Limb (tissue), 2 donors: ENCODE measurements around the gene NINJ1.
A peak's percentile ranks its signal among the peaks of the same experiment; 100 is the strongest.

Experiments
- DNase-seq, 2 donors: peaks; one replicate each; pipeline ENCODE4 v3.0.0-alpha.2; 2016; ENCODE audit errors: extremely low spot score in 2 of 2

NINJ1 gene

DNA sequence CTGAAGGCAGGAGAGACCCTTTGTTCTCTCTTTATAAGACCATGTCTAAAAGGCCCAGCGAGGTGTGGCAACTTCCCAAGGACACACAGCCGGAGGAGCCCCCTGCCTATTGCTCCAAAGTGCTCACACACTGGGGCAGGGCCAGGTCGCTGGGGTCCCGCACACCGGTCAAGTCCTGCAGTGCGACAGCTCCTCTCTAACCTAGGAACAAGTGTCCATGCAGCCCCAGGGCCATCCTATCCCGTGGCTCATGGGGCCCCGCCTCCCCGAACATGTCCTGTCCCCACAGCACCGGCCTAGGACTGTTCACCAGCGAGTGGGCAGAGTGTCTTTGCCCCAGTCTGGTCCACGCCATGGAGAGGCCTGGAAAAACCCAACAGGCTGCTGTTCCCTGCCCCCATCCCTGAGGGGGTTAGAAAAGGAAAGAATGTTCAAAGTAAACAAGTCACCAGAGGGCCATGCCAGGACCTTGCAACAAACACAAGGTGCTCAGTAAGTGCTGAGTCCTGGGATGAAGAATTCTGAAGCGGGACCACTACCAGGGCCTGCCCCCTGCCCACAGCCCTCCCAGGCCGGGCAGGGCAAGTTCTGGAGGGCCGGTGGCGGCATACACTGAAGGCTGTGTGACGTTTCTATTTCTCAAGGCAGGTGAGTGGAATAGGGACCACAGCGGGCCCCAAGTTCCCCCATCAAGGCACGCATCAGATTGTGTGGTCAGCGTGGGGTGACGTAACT is 938 bp downstream of the NINJ1 start:
- DNase-seq: peak in 1 of 2 donors; percentile 45

DNA sequence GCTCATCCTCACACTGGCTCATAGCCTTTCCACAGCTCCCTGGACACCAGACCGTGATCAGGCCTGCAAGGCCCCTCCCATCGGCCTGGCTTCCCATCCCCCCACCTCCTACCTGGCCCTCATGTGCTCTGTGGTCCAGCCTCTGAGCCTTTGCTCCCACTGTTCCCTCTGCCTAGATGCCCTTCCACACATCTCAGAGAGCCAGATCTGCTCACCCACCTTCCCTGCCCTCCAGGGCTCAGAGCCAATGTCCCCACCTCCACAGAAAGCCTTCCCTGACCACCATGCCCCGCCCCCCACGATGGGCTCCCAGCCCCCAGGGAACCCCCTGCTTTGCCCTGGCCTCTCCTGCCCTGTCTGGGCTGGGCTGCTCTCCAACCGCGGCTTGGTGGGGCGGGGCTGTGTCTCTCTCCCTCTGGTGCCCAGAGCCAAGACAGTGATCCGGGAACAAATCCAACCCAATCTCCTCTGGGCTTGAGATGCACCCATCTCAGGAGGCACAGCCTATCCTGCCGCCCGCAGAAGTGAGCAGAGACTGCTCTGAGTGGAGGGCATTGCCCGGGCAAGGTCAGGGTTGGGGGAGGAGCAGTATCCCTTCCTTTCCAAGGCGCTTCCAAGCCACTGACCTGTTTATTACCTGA is 1.6 kb downstream of the NINJ1 start:
- DNase-seq: peak in 1 of 2 donors; percentile 51

DNA sequence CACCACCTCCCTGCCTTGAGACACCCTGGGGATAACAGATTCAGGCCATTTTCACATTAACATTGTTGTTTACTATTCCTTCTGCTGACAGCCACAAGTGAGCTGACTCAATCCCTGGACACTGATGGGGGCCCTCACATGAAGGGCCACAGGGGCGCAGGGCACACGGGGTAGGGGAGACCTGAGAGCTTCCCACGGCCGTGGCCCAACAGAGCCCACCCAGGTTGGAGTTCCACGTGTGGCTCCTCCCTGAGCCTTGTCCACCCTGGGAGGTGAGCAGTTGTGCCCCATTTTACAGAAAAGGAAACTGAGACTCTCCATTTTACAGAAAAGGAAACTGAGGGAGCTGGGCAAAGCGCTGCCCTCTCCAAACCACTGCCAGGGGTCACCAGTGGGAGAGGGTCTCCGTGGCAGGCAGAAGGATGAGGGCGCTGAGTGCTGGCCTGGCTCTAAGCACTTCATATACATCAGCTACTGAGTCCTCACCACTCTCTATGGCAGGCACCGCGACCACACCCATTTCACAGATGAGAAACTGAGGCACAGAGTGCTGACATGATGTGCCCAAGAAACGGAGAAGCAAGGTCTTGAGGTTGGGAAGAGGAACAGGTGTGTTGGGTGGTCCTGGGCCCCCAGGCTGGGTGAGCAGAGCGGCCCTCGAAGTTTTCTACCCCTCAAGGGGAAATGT is 2.3 kb downstream of the NINJ1 start:
- peak in 1 of 2 donors; percentile 23 for DNase-seq

DNA sequence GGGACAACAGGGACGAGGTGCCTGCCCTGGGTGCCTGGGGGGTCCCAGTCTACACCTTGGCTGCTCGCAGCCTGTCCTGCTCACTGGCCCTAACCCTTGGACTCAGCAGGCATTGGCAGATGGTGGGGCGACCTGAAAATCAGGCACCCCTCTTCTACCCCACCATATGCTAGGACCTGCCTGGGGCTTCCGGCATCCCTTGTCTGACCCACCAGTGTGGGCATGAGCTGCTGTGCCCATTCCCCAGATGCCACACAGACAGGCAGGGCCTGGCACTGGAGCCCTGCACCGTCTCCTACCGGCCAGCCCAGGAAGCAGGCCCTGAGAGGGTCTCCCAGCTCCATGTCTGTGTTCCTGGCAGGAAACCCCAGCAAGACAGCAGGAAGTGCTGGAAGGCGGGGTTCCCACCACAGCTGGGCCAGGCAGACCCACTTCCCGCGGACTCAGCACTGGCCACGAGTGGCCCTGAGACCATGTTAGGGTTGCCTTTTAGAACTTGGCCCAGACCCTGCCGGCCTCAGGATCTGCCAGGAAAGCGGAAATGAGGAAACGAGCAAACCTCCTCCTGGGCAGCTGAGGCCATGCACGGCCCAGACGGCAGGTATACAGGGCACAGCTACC is 3.1 kb downstream of the NINJ1 start:
- DNase-seq: peak in 1 of 2 donors; percentile 34

DNA sequence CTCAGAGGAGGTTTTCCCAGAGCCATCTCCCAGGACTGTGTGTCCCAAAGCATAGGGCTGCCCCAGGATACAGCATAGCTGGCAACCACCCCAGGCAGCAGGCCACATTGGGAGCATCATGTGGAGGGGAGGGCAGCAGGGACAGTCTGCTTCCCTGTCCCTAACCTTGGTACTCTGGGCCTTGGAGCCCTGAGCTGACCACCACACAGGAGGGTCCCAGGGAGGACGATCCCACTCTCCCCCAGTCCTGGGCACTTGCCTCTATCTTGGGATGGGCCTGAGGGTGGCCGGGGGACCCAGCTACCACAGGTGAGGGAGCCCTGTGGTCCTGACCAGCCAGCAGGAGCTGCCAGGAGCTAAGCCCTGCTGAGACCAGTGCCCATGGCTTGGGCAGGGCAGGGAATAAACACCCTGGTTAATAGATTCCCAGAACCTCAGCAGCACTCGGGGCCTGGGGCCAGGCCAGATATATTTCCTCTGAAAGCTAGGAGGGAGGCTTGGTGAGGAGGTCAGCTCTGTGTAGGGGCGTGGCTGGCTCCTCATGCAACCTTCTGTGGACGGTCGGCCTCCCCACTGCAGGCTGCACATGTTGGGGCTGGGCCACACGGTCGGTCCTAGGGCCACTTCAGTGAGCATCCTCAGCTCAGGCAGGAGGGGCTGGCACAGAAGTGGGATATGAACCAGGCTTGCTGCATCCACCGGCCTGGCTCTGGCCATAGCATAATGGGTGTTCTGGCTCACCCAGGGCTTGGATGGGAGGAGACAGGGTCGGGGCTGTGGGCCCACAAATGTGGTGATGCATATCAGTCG is 4.2 kb downstream of the NINJ1 start:
- no peak for DNase-seq

DNA sequence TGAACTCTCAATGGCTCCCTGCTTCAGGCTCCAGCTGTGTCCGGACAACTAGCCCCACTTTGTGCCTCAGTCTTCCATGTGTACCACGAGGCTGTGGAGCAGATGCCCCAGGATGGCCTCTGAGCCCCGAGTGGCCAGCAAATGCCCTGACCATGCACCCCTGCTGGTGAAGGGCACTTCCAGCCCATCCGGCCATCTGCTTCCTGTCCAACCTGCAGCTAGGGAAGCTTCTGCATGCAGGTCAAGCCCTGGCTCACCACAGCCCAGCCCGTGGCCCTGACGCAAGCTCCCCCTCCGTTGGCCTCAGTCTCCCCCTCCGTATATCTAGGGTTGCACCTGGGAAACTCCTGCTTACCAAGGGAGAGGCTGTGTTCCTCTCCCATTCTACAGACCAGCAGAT is 4.8 kb downstream of the NINJ1 start:
- DNase-seq: no peak

DNA sequence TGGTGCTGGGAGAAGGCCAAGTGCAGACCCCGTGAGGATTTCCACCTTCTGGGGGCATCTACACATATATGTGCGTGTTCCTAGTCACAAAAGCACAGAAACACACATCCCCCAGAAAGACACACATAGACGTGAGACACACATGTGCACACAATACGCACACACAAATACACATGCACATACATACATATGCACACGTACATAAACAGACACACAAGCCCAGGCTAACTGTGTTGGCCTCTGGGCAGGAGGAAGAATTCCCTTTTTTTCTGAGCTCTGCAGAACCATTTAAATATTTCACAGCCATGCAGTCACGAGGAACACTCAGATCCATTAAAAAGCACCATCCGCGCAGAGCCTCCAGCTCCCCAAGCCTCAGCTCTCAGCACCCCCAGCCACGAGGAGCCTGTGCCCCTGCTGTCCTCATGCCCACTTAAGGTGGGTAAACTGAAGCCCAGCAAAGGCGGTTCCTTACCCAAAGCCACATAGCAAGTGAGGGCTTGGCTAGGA is 5.3 kb downstream of the NINJ1 start:
- no peak for DNase-seq

DNA sequence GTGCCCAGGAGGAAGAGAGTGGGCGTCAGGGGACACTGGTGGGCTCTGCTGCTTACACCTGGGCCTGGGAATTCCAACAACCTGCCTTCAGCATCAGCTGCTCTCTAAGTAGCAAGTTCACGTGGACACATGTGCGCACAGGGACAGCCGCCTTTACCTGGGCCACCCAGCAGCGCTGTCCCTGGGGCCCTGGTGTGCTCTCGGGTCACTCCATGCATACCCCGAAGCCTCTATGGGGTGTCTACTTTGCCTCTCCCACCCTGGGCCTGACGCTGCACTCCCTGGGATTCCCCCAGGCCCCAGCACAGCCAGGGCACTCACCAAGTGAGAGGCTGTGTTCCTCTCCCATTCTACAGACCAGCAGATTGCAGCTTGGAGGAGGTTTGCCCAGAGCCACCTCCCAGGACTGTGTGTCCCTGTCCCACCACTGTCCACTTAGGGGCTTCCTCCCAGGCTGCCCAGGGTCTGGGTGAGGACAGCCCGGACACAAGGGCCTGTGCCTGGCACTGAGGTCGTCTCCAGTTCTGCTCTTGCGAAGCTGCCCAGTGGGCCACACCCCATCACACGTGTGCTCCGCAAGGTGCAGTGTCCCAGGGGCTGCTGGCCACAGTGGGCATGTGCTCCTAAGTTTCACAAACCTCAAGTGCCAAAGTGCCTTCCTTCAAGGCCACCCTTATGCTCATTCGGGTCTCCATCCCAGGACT is 5.9 kb downstream of the NINJ1 start:
- no peak for DNase-seq

DNA sequence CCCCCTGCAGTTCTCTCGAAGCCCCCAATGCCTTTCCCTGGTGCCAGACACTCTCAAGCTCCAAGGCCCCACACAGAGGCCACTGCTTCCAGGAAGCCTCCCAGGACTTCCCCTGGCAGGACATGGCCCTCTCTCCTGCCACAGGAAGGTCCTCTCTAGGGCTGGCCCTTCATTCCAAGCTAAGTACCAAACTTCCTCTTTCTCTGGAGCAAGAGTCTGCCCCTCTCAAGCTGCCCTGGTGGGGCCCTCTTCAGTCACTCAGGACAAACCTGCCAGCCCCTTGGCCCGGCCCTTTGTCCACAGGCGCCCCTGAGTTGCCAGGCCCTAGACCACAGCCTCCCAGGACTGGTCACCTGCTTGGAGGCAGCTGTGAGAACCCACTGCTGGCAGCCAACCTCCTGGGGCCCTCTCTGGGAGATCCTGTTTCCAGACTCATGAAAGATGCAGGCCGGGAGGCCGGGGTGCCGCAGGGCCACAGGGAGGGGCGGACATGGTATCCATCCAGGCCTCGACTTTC is 6.6 kb downstream of the NINJ1 start:
- peak in 1 of 2 donors; percentile 53 for DNase-seq

DNA sequence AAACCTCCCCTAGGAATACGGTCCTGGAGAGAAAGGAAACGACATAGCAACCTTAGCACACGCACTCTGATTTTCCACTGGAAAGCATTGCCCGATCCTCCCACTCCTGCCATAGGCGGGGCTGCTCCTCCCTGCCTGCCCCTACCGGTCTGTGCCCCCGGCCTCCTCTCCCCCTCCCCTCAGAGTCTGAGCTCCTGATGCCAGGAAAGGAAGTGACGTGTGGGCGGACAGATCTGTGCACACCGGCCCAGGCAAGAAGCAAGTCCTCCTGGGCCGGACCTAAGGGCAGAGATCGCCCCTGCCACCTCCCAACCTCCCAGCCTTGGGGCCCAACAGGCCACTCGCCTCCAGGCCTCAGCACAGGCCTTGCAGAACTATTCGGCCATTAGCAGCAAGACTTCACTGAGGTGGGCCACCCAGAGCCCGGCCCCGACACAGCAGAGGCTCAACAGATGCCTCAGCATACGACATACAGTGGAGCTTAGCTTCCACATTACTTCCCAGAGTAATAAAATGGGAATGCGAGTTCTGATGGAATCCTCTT is 7.2 kb downstream of the NINJ1 start:
- DNase-seq: peak; percentile 66 to 76

DNA sequence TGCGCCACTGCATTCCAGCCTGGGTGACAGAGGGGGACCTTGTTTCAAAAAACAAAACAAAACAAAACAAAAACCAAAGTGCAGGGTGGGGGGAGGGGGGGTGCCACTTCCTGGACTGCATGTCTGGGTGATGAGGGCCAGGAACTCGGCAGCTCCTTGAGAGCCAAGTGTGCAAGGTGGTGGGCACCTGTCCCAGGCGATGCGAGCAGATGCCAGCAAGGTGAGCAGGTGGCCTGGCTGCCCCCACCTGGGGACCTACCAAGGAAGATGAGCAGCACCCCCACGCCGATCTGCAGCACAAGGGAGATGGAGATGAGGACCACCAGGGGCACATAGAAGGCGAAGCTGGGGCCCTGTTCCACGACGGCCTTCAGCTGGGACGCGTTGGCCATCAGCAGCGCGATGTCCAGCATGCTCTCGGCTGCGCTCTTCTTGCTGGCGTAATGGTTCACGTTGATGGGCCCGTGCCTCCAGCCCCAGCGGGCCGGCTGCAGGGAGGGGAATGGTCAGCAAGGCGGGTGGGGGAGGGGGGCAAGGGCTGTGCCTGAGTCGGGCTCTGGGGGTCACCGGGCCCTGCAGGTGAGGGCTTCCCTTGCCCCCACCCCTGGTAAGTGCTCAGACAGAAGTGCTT is 7.8 kb downstream of the NINJ1 start:
- DNase-seq: peak in 1 of 2 donors; percentile 38

DNA sequence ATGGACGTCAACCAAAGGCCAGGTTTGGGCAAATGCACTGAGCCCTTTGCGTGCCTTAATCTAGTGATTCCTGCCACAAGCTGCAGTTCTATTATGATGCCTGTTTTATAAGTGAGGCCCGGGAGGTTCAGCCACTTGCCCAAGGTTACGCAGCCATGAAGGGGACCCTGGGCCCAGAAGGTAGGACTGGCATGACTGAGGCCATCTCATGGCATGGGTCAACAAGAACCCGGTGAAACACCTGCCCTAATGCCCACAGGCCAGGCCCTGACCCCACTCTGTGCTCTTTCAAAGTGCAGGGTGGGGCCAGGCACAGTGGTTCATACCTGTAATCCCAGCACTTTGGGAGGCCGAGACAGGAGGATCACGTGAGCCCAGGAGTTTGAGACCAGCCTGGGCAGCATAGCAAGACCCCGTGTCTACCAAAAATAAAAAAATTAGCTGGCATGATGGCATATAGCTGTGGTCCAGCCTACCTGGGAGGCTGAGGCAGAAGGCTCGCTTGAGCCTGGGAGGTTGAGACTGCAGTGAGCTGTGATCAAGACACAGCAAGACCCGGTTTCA is 8.6 kb downstream of the NINJ1 start:
- DNase-seq: no peak

DNA sequence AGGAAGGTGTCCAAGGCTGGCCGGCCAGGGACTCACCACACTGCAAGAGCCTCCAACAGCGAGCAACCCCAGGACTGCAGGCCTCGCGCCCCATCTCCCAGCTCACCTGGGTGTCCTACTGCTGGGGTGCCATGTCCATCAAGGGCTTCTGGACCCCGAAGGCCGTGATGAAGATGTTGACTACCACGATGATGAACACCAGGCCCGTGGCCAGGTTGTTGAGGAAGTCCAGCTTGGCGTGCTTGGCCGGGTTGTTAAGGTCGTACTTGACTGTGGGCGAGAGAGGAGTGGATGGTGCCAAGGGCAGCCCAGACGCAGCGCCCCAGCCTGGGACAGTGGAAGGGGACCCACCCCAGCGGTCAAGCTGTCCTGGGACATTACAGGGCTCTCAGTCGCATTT is 9.3 kb downstream of the NINJ1 start:
- no peak for DNase-seq

DNA sequence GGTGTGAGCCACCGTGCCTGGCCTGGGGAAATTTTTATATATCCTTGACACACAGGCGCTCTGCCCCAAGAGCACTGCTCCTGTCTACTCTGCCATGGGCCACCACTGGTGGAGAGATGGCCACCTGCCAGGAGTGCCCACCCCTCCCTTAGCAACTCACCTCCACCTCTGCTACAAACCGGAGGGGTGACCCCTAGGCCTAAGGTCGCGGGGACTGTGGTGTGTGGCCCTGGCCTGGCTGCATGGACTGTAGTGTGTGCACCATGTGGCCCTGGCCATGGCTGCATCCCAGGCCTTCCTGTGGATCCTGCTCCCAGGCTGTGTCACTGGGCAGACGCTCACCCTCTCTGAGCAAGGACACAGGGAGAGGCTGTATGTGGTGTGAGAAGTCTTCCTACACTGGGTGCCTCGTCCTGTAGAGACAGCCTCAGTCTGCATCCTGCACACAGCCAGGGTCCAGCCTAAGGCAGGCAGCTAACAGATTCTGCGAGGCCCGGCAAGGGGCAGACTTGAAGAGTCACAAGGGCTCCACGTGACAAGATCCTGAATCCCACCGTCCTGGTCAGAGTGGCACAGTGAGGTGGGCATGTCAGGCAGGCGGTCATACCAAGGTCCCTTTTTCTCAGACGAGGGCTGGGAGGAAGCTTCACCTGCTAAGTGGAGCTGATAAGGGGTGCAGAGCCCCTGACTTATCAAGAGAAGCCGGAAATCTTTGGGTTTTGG is 10.3 kb downstream of the NINJ1 start:
- DNase-seq: no peak

DNA sequence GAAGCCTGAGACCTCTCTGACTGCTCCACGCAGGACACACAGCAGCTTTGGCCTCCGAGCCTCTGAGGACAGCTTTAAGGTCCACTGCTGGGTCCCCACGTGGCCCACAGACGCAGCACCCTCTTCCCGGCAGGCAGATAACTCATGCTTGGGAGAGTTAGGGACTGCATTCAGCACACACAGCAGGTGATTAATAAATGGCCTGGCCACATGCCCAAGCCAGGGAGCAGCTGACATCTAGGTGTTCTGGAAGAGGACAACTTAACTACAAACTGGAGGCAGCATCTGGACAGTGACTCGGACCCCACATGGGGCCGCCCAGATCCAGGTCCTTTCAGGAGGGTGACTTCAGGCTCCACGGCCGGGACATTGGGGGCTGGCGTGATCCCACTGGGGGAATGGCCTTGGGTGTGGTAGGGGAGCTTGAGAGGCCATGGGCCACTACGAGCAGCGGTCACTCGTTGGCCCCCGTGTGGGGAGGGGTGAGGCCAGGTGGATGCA is 11.3 kb downstream of the NINJ1 start:
- DNase-seq: no peak

DNA sequence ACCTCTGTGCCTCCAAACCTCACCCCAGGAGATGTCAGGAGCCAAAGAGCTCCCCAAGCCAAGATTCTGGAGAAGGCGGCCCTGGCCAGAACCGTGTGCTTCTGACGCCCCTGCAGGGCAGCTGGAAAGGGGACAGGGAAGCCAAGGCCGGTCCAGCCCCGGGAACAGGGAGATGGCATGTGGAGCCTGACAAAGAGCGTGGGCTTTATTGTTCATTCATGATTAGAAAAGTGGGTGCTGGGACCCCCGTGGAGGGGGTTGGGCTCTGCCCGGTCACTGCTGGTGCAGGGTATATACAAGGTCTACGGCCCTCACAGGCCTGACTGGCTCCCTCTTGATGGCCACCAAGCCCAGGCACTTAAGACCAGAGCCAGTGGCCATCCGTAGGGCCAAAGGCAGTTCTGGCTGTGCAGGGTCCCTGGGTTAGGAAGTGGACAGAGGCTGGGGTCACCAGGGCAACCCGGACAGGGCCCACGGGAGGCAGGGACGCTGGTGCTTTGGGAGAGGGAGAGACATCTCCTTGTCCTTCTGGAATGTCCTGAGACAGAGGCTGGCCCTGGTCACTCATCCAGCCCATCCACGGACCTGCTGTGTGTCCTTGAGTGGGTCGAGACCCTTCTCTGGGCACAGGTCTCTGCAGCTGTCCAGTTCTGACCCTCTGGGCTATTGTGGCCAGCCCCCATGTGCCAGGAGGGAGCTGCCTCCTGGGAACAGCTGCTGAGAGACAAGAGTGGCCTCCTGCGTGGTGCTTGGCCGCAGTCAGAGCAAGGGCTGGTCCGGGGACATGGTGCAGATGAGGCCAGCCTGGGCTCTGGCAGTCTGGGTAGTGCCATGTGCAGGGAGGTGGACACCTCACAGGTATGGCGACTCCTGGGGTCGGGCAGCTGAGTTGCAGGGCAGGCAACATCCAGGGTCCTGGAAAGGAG is 12.5 kb downstream of the NINJ1 start:
- DNase-seq: peak in 1 of 2 donors; percentile 25

DNA sequence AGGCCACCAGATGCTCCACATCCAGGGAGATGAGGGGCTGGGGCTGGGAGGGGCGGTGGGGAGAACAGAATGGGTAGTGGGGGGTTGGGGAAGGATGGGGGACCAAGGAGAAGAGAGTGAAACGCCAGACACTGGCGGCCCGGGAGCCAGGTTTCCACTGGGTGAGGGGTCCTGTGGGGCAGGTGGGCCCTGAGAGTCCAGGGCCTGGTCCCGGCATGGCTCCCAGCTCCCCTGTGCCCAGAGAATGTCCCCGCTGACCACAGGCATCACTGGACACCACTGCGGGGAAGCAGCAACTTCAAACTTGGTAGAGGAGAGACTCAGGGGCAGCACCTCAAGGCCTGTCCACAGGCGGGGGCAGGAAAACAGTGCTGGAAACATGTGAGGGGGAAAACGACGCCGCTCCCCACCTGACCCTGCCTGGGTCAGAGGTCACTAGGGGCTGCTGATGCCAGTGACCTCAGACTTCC is 13.2 kb downstream of the NINJ1 start:
- DNase-seq: no peak
